GM12874 (cell line): ENCODE measurements around the gene FGD3.

Experiments
- TF ChIP-seq, protein P1 (sequence below): IDR thresholded peaks from 2 replicates; pipeline ENCODE4 v1.5.1; 2011; ENCODE audit warnings: low read depth, mild to moderate bottlenecking, control low read depth, low read length, moderate library complexity; ENCODE audit not compliant: insufficient read depth

The FGD3 gene

GRCh38 chr9:92968081-92968480 is 20.8 kb downstream of the FGD3 start:
- TF ChIP-seq, protein P1, sequence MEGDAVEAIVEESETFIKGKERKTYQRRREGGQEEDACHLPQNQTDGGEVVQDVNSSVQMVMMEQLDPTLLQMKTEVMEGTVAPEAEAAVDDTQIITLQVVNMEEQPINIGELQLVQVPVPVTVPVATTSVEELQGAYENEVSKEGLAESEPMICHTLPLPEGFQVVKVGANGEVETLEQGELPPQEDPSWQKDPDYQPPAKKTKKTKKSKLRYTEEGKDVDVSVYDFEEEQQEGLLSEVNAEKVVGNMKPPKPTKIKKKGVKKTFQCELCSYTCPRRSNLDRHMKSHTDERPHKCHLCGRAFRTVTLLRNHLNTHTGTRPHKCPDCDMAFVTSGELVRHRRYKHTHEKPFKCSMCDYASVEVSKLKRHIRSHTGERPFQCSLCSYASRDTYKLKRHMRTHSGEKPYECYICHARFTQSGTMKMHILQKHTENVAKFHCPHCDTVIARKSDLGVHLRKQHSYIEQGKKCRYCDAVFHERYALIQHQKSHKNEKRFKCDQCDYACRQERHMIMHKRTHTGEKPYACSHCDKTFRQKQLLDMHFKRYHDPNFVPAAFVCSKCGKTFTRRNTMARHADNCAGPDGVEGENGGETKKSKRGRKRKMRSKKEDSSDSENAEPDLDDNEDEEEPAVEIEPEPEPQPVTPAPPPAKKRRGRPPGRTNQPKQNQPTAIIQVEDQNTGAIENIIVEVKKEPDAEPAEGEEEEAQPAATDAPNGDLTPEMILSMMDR = no peak

DNA sequence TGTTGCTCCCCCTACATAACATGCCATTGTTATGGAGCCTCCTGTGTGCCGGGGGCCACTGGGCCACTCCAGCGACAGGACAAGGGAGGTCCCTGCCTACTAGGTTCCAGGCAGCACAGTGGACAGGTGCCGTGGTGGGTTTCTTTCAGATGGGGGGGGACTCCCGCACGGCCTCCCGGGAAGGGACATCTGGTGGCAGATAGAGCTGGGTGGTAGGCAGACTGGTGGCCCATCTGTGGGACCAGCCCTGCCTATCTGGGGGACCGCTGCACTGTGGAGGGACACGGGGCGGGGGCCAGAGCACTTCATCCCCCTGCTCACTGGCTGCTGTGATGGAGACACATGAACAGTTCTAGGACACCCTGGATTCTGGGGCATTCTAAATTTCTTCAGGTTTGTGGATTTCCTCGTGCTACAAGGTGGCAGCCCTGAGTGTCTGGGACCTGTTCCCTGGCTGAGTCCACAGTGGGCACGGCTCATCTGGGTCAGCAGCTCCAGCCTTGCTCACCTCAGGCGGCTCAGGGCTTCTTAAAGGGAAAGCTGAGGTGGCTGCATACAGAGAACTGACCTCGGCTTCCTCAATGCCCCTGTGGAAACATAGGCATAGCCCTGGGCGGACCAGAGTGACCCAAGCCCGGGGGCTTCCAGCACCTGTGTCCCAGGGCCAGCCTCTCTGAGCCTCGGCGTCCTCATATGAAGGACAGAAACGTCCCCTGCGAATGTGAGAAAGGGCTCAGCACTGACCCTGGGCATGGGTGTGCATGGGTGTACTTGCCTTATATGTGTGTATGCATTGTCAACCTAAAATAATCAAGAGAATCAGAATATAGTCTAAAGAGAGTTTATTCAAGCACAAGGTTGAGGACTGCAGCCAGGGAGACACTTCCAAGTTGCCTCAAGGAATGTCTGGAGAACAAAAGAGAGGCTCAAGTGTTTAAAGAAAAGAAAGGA is 22.5 kb downstream of the FGD3 start:
- TF ChIP-seq, protein P1 = no peak

- TF ChIP-seq, protein P1 = no peak
These were observed 23.2 kb downstream of the FGD3 start for GRCh38 chr9:92970467-92970923.

DNA sequence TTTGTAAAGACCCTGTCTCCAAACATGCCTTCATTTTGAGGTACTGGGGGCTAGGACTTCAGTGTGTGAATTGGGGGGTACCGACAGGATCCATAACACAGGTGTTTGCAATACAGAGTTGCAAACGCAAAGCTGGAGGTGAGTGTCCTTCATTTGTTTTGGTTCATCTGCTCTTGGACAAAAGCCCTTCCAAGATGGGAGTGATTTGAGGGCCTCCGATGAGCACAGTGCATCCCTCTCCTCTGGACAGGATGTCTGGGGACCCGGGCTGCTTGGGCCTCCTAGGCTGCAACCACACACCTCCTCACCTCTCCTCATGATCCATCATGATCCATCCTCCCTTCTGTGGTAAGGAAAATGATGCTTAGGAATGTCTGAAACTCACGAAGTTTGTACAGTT is 23.8 kb downstream of the FGD3 start:
- TF ChIP-seq, protein P1 = no peak

DNA sequence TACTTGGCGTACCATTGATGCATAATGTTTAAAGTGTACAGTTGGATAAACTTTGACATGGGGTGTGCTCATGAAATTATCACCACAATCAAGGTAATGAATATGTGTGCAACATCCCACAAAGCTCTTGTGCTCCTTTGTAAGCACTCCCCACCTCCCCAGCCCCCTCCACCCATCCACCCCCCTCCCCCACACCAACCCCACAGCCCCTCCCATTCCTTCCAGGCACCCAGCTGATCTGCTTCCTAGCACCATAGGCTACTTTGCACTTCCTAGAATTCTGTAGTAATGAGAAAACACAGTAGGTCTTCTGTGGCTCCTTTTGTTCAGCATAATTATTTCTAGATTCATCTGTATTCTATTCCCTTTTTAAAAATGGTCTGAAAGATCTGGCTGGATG is 24.5 kb downstream of the FGD3 start:
- TF ChIP-seq, protein P1 = no peak

GRCh38 chr9:92973700-92974099 is 26.4 kb downstream of the FGD3 start:
- TF ChIP-seq, protein P1 = no peak

- TF ChIP-seq, protein P1 = no peak
These were observed 26.9 kb downstream of the FGD3 start for GRCh38 chr9:92974161-92974661.
